Stimulated activated CD4-positive, alpha-beta T cell treated with anti-CD3 and anti-CD28 coated beads, Interleukin-12 subunit alpha, Interleukin-12 subunit beta, amount 100 ng/mL, for 48 hours (primary cell): ENCODE results near the gene CDH24.

Experiments
- DNase-seq, 3 donors: peaks; one replicate each; pipeline ENCODE4 v3.0.0-alpha.2; 2020; ENCODE audit warnings: low read depth in 2 of 3, low spot score in 1 of 3

Gene CDH24

GRCh38 chr14:23045419-23046357 is 11.6 kb downstream of the CDH24 start:
- DNase-seq: no peak

- DNase-seq: no peak
Measured at GRCh38 chr14:23044840-23045239, 12.5 kb downstream of the CDH24 start.

- DNase-seq: no peak
Measured at GRCh38 chr14:23043754-23044153, 13.6 kb downstream of the CDH24 start.

GRCh38 chr14:23043145-23043544 is 14.2 kb downstream of the CDH24 start:
- DNase-seq: no peak

GRCh38 chr14:23042162-23042965 is 15.0 kb downstream of the CDH24 start, which contains the start of gene PSMB11:
Gene PSMB11, plus strand, starts transcription at chr14:23042212. Its CDS starts 14 bp downstream, at chr14:23042226.
- DNase-seq: no peak

- no peak for DNase-seq
Measured at GRCh38 chr14:23041729-23042128, 15.6 kb downstream of the CDH24 start.

GRCh38 chr14:23040100-23040499 is 17.2 kb downstream of the CDH24 start:
- no peak for DNase-seq

GRCh38 chr14:23035303-23036144 is 21.8 kb downstream of the CDH24 start:
- no peak for DNase-seq

GRCh38 chr14:23034498-23035302 is 22.6 kb downstream of the CDH24 start, which contains the start of gene PSMB5:
Gene PSMB5, minus strand, starts transcription at chr14:23034900. Its CDS starts 19 bp downstream, at chr14:23034881.
- peak; percentile 80 to 89 (median 85) for DNase-seq

- no peak for DNase-seq
Measured at GRCh38 chr14:23033801-23034497, 23.4 kb downstream of the CDH24 start.

- no peak for DNase-seq
Measured at GRCh38 chr14:23033251-23033727, 24.0 kb downstream of the CDH24 start.

GRCh38 chr14:23030936-23031335 is 26.4 kb downstream of the CDH24 start:
- DNase-seq: no peak

GRCh38 chr14:23028799-23029198 is 28.5 kb downstream of the CDH24 start:
- DNase-seq: no peak

GRCh38 chr14:23025151-23025814 is 32.0 kb downstream of the CDH24 start:
- DNase-seq: peak in 1 of 3 donors; percentile 28

- no peak for DNase-seq
Measured at GRCh38 chr14:23024612-23025075, 32.7 kb downstream of the CDH24 start.

- DNase-seq: no peak
Measured at GRCh38 chr14:23023795-23024152, 33.5 kb downstream of the CDH24 start.

GRCh38 chr14:23023022-23023794 is 34.1 kb downstream of the CDH24 start:
- no peak for DNase-seq

- no peak for DNase-seq
Measured at GRCh38 chr14:23021889-23022442, 35.4 kb downstream of the CDH24 start.
